IPS-NIHi7 (cell line): ENCODE measurements around the gene PGPEP1.
"Not testable (repeated sequence)": the region's sequence is repeated elsewhere in the genome, so short reads cannot be mapped to it uniquely, and the experiment has no call there.

Experiments used
- DNase-seq: peaks from one replicate; pipeline ENCODE4 v3.0.0; 2012; ENCODE audit warnings: mixed read lengths; ENCODE audit errors: extremely low spot score

Gene PGPEP1

GRCh38 chr19:18308051-18308947, 32.1 kb upstream of the PGPEP1 start:
- DNase-seq: no peak

- no peak for DNase-seq
Measured at GRCh38 chr19:18308948-18309325, 31.5 kb upstream of the PGPEP1 start.

- no peak for DNase-seq
Measured at GRCh38 chr19:18309525-18310064, 30.8 kb upstream of the PGPEP1 start.

- no peak for DNase-seq
Measured at GRCh38 chr19:18310118-18310909, 30.1 kb upstream of the PGPEP1 start.

GRCh38 chr19:18310966-18311365, 29.4 kb upstream of the PGPEP1 start:
- no peak for DNase-seq

GRCh38 chr19:18311502-18312091, 28.8 kb upstream of the PGPEP1 start:
- DNase-seq: no peak

GRCh38 chr19:18312092-18312534, 28.3 kb upstream of the PGPEP1 start:
- DNase-seq: no peak

GRCh38 chr19:18313398-18313797, 27.0 kb upstream of the PGPEP1 start:
- DNase-seq: no peak

GRCh38 chr19:18317961-18318800, 22.2 kb upstream of the PGPEP1 start:
- no peak for DNase-seq

GRCh38 chr19:18319591-18320135, 20.7 kb upstream of the PGPEP1 start:
- DNase-seq: no peak

GRCh38 chr19:18320865-18321733, 19.3 kb upstream of the PGPEP1 start:
- no peak for DNase-seq

- DNase-seq: no peak
Measured at GRCh38 chr19:18321734-18322102, 18.7 kb upstream of the PGPEP1 start.

- DNase-seq: peak; percentile 65
Measured at GRCh38 chr19:18322318-18322758, 18.1 kb upstream of the PGPEP1 start.

- peak; percentile 99 for DNase-seq
Measured at GRCh38 chr19:18322759-18323460, 17.5 kb upstream of the PGPEP1 start, which contains the start of gene LSM4. Gene LSM4, minus strand, starts transcription at chr19:18323076. Its CDS starts 56 bp downstream, at chr19:18323020.

- not testable (repeated sequence) for DNase-seq
Measured at GRCh38 chr19:18324373-18324731, 16.0 kb upstream of the PGPEP1 start.

- DNase-seq: no peak
Measured at GRCh38 chr19:18326772-18327171, 13.6 kb upstream of the PGPEP1 start.

- DNase-seq: peak; percentile 99
Measured at GRCh38 chr19:18328340-18329034, 11.9 kb upstream of the PGPEP1 start.

GRCh38 chr19:18329035-18329376, 11.4 kb upstream of the PGPEP1 start:
- DNase-seq: no peak

- no peak for DNase-seq
Measured at GRCh38 chr19:18330868-18331267, 9.5 kb upstream of the PGPEP1 start.
